Occipital lobe (tissue), 2 donors: ENCODE measurements around the gene XCL1. TPM values are rescaled to one million over a fixed set of nuclear protein-coding genes. Genes with fewer than 3 reads are reported as not detected.

ENCODE experiments used
- DNase-seq: peaks from one replicate; lab custom pipeline; 2025; lab: John Stamatoyannopoulos, UW
- total RNA-seq: library from RNA; depleted of rRNA; stranded (reverse); fragments of >200 nt; gene quantifications from one replicate; pipeline ENCODE4 v1.2.3, GENCODE V29; 2014

XCL1 gene
- total RNA-seq, 1 donor from 2014 or later: not detected

DNA sequence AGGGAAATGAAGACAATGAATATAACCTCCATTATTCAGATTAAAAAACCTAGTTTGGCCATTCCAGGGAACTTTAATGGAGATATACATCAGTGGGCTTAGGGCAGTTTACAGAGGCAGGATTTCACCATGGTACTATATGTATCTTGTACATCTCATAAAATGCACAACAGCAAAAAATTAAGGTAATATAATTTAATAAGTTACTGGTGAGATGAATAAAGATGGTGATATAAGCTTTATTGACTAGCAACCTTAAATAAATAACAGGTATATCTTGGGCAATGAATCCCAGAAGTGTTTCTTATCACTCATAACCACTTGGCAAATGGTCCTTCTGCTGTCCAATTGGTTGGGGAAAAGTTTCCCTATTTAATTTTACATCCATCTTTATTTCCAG, 29.0 kb downstream of the XCL1 start:
- DNase-seq: no peak

DNA sequence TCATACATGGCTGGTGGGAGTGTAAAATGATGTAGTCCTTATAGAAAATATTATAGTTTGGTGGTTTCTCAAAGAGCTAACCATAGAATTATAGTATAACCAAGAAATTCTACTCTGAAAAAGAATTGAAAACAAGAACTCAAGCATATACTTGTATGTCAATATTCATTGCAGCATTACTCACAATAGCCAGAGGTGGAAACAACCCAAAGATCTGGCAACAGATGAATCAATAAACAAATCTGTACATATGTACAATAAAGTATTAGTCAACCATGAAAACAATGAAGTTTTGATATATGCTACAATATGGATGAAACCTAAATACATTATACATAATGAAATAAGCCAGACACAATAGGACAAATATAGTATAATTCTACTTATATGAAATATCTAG, 29.7 kb downstream of the XCL1 start:
- DNase-seq: no peak

DNA sequence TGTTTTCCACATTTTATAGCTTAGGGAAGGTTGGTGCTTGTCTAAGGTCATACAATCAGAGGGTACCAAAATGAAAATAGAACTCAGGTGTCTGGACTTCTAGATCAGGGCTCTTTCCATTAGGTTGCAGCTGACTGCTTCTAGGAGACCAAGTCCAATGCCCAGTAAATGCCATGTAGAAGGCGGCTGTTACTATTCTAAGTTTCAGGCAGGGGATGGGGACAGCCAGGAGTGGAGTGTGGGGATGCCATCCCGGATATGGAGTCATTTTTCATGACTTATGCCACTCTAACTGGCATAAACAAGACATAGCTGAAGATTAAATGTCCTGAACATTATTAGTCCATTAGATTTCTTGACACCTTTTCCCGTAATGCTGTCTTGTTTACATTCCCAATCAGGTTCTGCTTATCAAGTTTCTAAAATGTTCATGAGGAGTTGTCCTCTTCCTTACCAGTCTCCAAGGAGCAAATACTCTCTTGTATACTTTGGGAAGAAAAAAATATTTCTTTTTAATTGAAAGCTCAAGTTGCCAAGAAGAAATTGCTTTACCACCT, 31.5 kb downstream of the XCL1 start:
- no peak for DNase-seq

DNA sequence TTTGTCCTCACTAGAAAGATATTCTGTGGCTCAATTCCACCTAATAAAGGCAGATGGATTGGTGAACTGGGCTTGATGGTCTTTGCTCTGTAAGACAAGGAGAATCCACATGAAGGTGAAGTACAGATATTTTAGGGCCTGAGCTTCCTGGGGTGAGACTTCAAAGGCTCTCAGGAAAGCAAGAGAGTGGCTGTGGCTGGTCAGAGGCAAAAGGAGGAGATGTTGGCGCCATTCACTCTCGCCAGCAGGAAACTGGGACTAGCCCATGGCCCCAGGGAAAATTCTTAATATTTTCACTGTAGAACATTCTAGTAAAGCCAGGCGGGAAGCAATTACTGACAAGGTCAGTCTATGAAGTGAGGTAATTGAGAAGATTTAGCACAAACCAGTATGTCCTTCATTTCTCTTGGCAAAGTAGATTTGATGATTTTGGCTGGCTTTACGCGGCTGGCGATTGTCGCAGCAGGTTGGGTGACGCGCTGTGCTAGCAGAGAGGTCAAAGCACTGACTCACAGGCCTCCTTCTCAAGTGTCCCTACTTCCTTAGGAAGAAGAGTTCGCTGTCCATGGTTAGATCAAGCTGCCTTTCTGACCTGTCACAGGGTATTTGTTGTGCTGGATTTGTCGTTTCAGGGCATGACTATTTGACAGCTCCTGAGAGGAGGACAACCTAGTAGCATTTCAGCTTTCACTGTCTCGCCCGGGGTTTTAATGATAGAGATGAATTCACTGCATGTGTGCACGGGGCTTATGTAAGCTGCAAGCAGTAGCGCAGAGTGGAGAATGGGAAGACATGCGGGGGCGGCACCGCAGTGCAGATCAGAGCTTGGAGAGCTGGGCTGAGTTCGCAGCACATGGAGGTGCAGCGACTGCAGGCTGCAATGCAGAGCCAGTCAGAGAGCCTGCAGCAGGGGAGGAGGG, 32.7 kb downstream of the XCL1 start:
- DNase-seq: peak; percentile 73

DNA sequence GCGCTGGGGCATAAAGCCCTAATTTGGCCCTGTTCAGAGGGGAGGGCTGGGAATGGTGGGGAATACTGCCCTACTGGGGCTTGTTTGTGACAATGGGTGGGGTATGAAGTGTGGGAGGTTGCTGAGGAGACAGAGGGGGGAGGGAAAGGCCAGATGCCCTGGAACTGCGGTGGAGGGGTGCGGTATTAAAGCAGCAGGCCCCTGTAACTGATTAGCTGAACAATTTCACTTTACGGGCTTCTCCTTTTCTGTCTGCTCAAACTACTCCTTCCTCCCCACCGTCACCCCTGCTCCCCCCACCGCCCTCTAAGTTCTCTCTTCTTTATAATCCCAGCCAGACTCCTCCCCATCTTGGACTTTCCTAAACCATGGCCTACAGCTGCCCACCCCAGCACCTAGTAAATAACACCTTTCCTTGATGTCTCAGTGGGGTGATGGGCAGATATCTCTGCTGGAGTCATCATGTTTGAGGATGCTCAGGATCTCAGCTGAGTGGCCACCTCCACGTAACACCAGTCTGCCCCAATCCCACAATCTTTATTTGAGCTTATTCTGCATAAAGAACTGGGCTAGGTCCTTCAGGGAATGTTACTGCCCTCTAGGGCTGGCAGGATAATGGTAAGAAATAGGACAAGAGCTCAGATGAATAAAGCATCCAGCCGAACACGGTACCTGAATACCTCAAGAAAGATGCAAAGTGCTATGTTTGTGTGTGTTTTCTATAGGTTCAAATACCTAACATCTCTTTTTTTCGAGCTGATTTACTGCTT, 33.5 kb downstream of the XCL1 start:
- DNase-seq: no peak

DNA sequence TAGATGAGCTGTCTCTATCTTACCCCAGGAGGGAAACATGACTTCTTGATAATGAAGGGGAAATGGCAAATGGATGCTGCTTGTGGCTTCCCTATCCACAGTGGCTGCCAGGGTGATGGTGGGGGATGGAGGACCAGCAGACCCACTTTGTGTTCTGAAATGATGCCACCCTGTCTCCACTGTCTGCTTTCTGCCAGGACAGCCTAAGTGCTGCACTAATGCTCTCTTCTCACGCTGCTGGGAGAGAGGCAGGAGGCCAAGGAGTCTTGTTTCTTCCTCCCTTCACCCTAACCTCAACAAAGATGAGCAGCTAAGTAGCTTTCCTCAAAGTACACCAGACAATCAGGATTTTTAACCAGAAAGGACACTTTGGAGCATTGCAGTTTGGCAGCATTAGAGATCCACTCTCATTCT, 36.6 kb downstream of the XCL1 start:
- no peak for DNase-seq

DNA sequence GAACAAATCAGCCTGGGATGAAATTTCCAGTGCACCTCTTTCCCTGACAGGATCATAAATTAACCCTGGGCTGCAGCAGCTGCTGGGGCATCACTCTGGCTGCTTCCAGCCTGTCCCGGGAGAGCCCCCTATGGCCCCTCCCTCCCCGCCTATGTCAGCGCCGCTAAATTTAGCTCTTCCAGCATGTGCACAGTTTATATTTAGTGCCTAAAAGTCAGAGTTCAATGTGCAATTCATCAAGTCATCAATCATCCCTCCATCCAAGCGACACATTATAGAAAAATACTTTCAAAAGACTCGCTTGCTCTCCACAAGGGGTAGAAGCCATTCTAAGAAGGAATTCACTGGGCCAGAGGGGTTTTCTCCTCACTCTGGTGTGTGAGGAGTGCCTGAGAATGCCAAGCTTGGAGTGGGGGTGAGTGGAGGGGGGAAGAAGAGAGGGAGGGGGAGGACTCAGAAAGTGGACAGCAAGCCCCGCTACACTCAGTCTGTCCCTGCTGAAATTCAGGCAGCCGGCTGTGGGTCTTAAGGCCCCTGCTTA, 37.4 kb downstream of the XCL1 start:
- no peak for DNase-seq

DNA sequence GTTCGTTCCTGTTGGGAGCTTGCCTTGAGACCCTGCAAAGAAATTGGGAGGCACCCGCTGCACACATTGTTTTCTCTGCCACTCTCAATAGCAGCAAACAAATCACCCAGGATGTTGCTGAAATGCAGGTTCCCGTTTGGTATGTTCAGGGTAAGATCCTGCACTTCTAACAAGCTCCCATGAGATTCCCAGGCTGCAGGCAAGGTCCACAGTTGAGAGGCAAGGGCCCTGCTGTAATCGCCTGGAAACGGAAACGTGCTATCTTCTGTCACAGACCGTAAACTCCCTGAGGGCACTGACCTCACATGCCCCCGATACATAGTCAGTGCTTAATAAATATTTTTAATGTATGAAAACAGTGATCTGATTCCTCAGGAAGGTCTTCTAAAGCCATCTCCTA, 37.8 kb downstream of the XCL1 start:
- DNase-seq: no peak

DNA sequence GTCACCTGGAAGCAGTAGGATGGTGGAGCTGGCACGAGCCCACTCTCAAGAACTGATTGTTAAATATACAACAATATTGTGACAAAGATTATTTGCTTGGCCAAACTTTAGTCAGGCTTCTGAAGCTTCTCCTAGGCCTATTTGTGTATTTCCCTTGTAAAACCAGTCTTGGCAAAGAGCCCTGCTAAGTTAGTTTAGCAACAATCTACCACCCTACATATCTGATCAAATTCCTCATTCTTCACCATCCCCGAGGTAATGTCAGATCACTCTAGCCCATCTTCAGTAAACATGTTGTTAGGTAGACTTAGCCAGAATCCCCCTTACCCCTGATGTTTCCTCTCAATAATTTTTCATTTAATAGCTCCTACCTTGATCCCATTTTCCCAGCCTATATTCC, 39.6 kb downstream of the XCL1 start:
- DNase-seq: no peak

DNA sequence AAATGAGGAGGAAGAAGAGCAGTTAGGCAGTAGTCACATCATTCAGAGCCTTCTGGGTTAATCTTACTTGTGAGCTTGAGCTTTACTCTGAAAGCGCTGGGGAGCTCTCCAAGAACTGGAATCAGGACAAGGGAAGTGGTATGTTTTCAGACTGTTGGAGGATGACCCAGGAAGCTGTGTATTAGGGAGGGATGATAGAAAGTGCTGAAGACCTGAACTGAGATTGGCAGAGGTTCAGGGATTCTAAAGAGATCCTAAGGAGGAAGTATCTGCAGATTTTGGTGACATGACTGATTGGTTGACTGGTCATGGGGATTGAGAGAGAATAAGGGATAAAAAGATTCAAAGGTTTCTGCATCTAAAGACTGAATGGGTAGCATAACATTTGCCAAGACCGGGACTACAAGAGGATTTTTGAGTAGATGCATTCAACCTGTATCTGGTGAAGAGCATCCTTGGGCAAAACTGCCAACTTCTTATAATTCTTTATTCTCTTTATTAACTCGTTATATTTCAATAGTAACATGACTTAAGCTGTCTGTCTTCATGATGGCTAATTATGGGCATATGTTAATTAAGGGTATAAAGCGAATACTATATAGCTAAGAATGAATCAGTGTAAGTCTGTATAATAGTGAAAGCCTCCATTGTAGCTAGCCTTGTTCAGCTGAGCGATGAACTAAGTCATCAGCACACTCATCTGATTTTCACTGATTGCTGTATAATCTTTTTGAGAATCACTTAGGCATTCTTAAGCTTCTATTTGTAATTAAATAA, 41.8 kb downstream of the XCL1 start:
- no peak for DNase-seq

DNA sequence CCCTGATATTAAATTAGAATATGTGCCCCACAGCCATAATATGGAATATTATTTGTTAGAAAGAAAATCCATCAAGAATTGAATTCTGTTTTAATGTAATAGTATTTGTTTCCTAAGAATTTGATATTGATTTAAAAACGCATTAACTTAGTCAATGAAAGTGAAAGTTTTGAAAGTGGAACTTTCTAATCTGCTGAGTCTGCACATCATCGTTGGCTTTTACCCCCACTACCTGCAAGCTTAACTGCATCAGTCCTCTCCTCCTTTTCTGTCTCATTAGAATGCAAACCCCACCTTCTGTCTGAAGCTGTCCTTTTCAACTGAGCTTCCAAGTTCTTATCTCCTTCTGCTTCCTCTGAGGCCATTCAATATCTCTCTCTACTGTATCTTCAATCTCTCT, 42.5 kb downstream of the XCL1 start:
- DNase-seq: no peak

DNA sequence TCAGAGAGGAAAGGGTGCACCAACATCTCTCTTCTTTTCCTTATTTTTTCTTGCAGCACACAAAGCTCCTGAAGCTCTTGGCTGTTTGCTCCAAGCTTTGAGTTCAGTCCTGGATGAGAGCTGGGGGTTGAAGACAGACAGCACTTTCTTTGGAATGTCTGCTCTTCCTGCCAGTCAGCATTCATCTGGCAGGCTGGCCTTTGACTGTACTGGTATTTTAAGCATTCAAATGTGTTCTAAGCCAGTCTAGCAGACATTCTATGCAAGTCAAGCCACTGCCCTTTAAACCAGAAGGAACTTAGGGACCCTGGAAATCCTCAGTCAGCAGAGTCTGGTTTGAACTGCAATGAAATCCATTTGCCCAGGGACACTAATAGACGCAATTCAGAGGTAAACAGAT, 45.0 kb downstream of the XCL1 start:
- DNase-seq: no peak

DNA sequence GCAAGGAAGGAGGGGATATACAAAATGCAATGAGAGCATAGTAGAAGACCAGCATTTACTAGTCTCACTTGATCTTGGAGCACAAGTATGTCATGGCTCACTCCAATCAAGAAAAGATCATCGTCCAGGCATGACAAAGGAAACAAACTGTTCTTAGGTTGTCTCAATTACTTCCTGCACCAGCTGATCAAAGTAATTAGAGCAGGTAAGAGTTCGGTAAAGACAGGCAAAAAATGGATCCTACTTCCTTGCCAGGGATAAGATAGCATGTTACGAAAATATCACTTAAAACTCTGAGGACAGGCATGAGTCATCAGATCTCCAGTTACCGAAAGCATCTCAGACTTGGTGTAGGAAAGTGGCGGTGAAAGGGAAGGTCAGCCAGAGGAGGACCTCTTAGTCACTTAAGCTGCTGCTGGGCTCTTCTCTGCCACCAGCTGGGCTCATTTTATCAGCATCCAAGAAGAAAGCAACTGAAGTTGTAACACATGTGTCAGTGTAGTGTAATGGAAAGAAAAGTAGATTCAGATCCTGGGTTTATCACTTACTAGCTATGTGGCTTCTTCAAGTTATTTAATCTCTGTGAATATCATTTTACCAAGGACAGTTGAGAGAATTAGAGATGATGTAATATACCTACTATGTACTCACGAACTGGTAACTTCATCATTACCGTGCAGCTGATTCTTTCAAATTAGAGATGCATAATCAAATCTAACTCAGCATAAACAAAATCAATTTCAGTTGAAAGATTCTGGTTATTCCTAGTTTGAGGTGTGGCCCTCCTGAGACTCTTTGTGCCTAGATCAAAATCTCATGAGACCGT, 46.8 kb downstream of the XCL1 start:
- no peak for DNase-seq

DNA sequence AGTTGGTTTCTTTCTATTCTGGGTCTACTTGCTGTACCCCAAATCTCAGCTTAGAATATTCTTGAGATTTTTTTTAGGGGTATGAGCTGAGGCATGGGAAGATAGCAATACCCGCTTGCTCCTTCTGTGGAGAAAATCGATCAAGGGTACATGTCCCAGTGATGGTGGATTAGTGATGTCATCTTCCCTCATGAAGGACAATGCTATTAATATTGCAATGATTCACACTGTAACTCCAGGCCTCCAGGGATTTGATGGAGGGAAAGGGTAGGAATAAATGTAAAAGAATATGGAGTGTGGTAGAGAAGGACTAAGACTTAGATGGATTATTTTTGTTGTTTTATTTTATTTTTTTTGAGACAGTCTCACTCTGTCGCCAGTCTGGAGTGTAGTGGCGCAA, 47.4 kb downstream of the XCL1 start:
- DNase-seq: no peak

DNA sequence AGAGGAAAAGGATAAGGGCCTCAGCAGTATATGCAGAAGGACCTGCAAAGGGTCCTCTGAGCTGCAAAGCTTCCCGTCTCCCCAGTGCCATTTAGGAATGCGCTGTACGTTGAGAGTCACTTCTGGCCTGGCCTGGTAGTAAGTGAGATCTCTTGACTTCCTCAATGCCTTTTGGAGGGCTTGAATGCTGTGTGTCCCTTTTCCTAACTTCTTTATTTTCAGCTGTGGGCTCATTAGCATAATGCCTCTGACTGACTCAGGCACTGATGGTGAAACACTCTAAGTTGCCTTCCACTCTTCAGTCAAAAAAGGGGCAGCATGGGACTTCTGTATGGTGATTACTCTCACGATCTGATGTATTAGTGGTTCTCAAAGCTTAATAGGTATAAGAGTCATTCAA, 49.9 kb downstream of the XCL1 start:
- no peak for DNase-seq

DNA sequence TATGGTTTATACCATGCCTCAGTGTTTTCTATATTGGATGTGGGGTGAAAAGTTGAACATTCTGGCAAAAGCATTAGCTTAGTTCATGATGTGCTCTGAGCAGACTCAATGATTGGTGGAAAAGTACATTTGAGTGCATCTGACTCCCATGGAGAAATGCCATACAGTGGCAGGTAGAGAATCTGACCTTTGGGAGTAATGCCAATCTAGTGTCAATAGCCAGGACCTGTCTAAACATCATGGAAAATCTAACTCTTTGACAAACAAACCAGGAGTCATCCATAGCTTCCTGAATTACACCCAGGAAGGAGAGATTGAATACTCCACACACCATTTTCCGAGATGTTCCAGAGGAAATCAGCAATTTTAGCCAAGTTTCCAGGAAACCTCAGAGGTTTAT, 51.0 kb downstream of the XCL1 start:
- no peak for DNase-seq

DNA sequence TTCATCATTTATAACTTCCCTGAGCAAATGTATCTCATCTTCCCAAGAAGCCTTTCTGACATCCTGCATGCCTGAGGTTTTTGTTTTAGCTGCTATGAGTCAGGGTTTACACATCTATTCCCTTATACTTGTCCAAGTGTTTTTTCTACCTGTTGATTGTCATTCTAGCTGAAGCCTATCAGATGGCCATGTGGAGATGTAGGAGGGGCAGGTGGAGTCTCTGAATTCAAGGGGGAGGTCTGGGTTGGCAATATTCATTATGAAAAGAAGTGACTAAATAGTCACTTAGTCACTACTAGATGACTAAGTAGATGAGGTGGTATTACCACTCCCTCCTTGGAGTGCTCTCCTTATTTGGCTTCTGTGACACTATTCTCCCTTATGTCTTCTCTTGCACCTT, 52.4 kb downstream of the XCL1 start:
- DNase-seq: no peak

DNA sequence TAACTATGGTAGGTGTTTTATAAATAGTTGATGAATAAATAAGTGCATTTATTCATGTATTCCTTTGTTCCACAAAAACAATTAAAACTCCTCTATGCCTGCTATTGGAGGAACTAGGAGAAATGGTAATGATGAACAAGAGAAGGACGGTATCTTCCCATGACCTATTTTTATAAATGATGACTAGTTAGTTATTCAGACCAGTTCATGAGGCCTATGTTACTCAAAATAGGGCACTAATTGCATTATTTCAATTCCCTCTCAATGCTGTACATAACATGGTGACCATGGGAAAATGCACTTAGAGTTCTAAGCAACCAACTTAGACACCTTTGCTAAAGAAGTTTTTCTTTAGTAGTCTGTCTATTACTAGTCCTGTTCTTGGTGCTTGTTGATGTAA, 53.1 kb downstream of the XCL1 start:
- DNase-seq: no peak
